K562 (cell line): ENCODE data around the gene MARS1. TPM values are rescaled to one million over a fixed set of nuclear protein-coding genes. Genes with fewer than 3 reads are reported as not detected.

Experiments
- CBX1 ChIP-seq: sonication (generic); IDR thresholded peaks from 2 replicates; pipeline ENCODE4 v1.6.1; 2016; ENCODE audit warnings: antibody characterized with exemption, low read depth, mild to moderate bottlenecking
- E2F1 ChIP-seq: sonication (generic); formaldehyde crosslinking; IDR thresholded peaks from 2 replicates; pipeline ENCODE4 v1.8.1; 2023; ENCODE audit warnings: mild to moderate bottlenecking, missing genetic modification reagents, moderate library complexity
- ETS2 ChIP-seq: IDR thresholded peaks from 2 replicates; pipeline ENCODE4 v1.6.1; 2016; ENCODE audit warnings: borderline replicate concordance, missing genetic modification characterization, mild to moderate bottlenecking, moderate library complexity, missing compliant biosample characterization; ENCODE audit not compliant: poor library complexity, severe bottlenecking
- FOXJ2 ChIP-seq: fragments of 200-800 bp; sonication (Bioruptor generic); IDR thresholded peaks from 2 replicates; pipeline ENCODE4 v1.6.1; 2016; ENCODE audit warnings: missing genetic modification characterization, missing compliant biosample characterization
- KAT8 ChIP-seq: fragments of 450-650 bp; IDR thresholded peaks from 2 replicates; pipeline ENCODE4 v1.6.1; 2016; ENCODE audit warnings: low read depth, mild to moderate bottlenecking
- KLF16 ChIP-seq: IDR thresholded peaks from 2 replicates; pipeline ENCODE4 v1.6.1; 2016; ENCODE audit warnings: antibody characterized with exemption
- MTA3 ChIP-seq: fragments of 450-650 bp; formaldehyde crosslinking; IDR thresholded peaks from 2 replicates; pipeline ENCODE4 v1.6.1; 2017; ENCODE audit warnings: mild to moderate bottlenecking, borderline replicate concordance
- NCOR1 ChIP-seq: fragments of 450-650 bp; IDR thresholded peaks from 2 replicates; pipeline ENCODE4 v1.6.1; 2016; ENCODE audit warnings: mild to moderate bottlenecking, moderate library complexity
- RB1 ChIP-seq: fragments of 450-650 bp; IDR thresholded peaks from 2 replicates; pipeline ENCODE4 v1.6.1; 2017; ENCODE audit warnings: low read depth, mild to moderate bottlenecking
- polyA plus RNA-seq, 8 experiments: library from polyadenylated mRNA; depleted of rRNA in 4 of 8; stranded (reverse) in 5 of 8; unstranded in 3 of 8; fragments of >200 nt; fragmentation: Nextera tagmentation in 2 of 8; fragmentation: Illumina TruSeq in 1 of 8; extraction: Ambion mirVana in 2 of 8; extraction: Trizol in 1 of 8; gene quantifications; 2 replicates each; pipeline versions ENCODE4 v1.2.1 to v1.2.3, GENCODE V29; 2011 to 2014; ENCODE audit warnings: inconsistent platforms in 1 of 8, missing spikeins in 1 of 8
- total RNA-seq, 7 experiments: library from RNA; depleted of rRNA in 6 of 7; stranded (reverse); fragments of >200 nt in 6 of 7; fragmentation: Illumina TruSeq in 2 of 7; extraction: Trizol in 2 of 7; gene quantifications; 2 replicates each; pipeline versions ENCODE4 v1.2.1 to v1.2.3, GENCODE V29; 2011 to 2021; ENCODE audit warnings: low replicate concordance in 1 of 7

MARS1 gene
- total and polyA plus RNA-seq, 9 of the 15 experiments (the other 6 are each of a cell fraction or from before 2014, with no cell fraction given) = 117 to 382 (median 220) TPM

- TF ChIP-seq KAT8 (no peak), E2F1 (0 out of 2 replicates have a peak, but pooled peaks have one; percentile 46), FOXJ2 (peak; percentile 46), ETS2 (tag) (no peak), RB1 (peak; percentile 52; the same call in 1 of the 2 replicates), MTA3 (peak; percentile 90), CBX1 (no peak), KLF16 (peak; percentile 99), NCOR1 (peak; percentile 77)
These were observed 34.4 kb downstream of the MARS1 start, which contains the start of gene MBD6 (continued) for GRCh38 chr12:57522011-57522886.
